Activated naive CD8-positive, alpha-beta T cell (primary cell): ENCODE data around the gene LMF1.

Experiments
- H3K27ac Mint-ChIP-seq: one replicate; pipeline ENCODE4 v1.8.0; 2021; ENCODE audit warnings: mixed read lengths
- H3K27me3 Mint-ChIP-seq: one replicate; pipeline ENCODE4 v1.8.0; 2021; ENCODE audit warnings: mixed read lengths
- H3K36me3 Mint-ChIP-seq: one replicate; pipeline ENCODE4 v1.8.0; 2021; ENCODE audit warnings: mixed read lengths
- H3K4me1 Mint-ChIP-seq: one replicate; pipeline ENCODE4 v1.8.0; 2021; ENCODE audit warnings: low read depth, mixed read lengths
- H3K4me3 Mint-ChIP-seq: one replicate; pipeline ENCODE4 v1.8.0; 2021; ENCODE audit warnings: mild to moderate bottlenecking, mixed read lengths
- H3K9me3 Mint-ChIP-seq: one replicate; pipeline ENCODE4 v1.8.0; 2021; ENCODE audit warnings: low read depth, mixed read lengths

The LMF1 gene

GRCh38 chr16:943971-944370 is 26.8 kb downstream of the LMF1 start:
- H3K27me3 Mint-ChIP-seq, result no peaks in the 10 kb centered on the region
- H3K4me3 Mint-ChIP-seq, result no peak overlapping the region
- no peaks in the 10 kb centered on the region for H3K9me3 Mint-ChIP-seq
- H3K36me3 Mint-ChIP-seq, result peaks cover 32% of the 10 kb centered on the region
- no peak overlapping the region for H3K27ac Mint-ChIP-seq
- no peaks in the 10 kb centered on the region for H3K4me1 Mint-ChIP-seq

- Mint-ChIP-seq H3K36me3 (peaks cover 32% of the 10 kb centered on the region), H3K4me3 (no peak overlapping the region), H3K27ac (no peak overlapping the region), H3K27me3 (no peaks in the 10 kb centered on the region), H3K9me3 (no peaks in the 10 kb centered on the region), H3K4me1 (no peaks in the 10 kb centered on the region)
Measured at GRCh38 chr16:942436-943060, 28.2 kb downstream of the LMF1 start.

- Mint-ChIP-seq H3K27me3 (no peaks in the 10 kb centered on the region), H3K36me3 (peaks cover 28% of the 10 kb centered on the region)
Measured at GRCh38 chr16:939941-940340, 30.8 kb downstream of the LMF1 start.

GRCh38 chr16:939311-939710 is 31.5 kb downstream of the LMF1 start:
- no peak overlapping the region for H3K4me3 Mint-ChIP-seq
- H3K27me3 Mint-ChIP-seq, result no peaks in the 10 kb centered on the region
- H3K36me3 Mint-ChIP-seq, result peaks cover 27% of the 10 kb centered on the region
- H3K9me3 Mint-ChIP-seq, result no peaks in the 10 kb centered on the region
- no peak overlapping the region for H3K27ac Mint-ChIP-seq
- H3K4me1 Mint-ChIP-seq, result peaks cover 4% of the 10 kb centered on the region

More at GRCh38 chr16:939941-940340, 30.8 kb downstream of the LMF1 start:
- H3K4me3 Mint-ChIP-seq, result no peak overlapping the region
- peaks cover 4% of the 10 kb centered on the region for H3K4me1 Mint-ChIP-seq
- no peak overlapping the region for H3K27ac Mint-ChIP-seq
- no peaks in the 10 kb centered on the region for H3K9me3 Mint-ChIP-seq

GRCh38 chr16:938752-939151 is 32.0 kb downstream of the LMF1 start:
- H3K27me3 Mint-ChIP-seq, result no peaks in the 10 kb centered on the region
- no peaks in the 10 kb centered on the region for H3K9me3 Mint-ChIP-seq
- peaks cover 23% of the 10 kb centered on the region for H3K36me3 Mint-ChIP-seq
- peaks cover 4% of the 10 kb centered on the region for H3K4me1 Mint-ChIP-seq
- no peak overlapping the region for H3K4me3 Mint-ChIP-seq
- H3K27ac Mint-ChIP-seq, result no peak overlapping the region

- Mint-ChIP-seq H3K4me1 (peaks cover 4% of the 10 kb centered on the region), H3K4me3 (no peak overlapping the region), H3K27ac (no peak overlapping the region), H3K36me3 (peaks cover 21% of the 10 kb centered on the region), H3K9me3 (no peaks in the 10 kb centered on the region), H3K27me3 (no peaks in the 10 kb centered on the region)
Measured at GRCh38 chr16:938136-938535, 32.6 kb downstream of the LMF1 start.

GRCh38 chr16:937723-938122 is 33.1 kb downstream of the LMF1 start:
- Mint-ChIP-seq H3K27ac (no peak overlapping the region), H3K9me3 (no peaks in the 10 kb centered on the region), H3K36me3 (peaks cover 22% of the 10 kb centered on the region), H3K4me1 (peaks cover 4% of the 10 kb centered on the region), H3K27me3 (no peaks in the 10 kb centered on the region), H3K4me3 (no peak overlapping the region)

- peaks cover 19% of the 10 kb centered on the region for H3K36me3 Mint-ChIP-seq
- H3K27me3 Mint-ChIP-seq, result no peaks in the 10 kb centered on the region
- no peak overlapping the region for H3K4me3 Mint-ChIP-seq
- H3K9me3 Mint-ChIP-seq, result no peaks in the 10 kb centered on the region
- H3K27ac Mint-ChIP-seq, result no peak overlapping the region
- peaks cover 4% of the 10 kb centered on the region for H3K4me1 Mint-ChIP-seq
Measured at GRCh38 chr16:937311-937710, 33.5 kb downstream of the LMF1 start.

GRCh38 chr16:935684-936083 is 35.1 kb downstream of the LMF1 start:
- H3K27ac Mint-ChIP-seq, result no peak overlapping the region
- peaks cover 4% of the 10 kb centered on the region for H3K4me1 Mint-ChIP-seq
- no peaks in the 10 kb centered on the region for H3K9me3 Mint-ChIP-seq
- H3K4me3 Mint-ChIP-seq, result no peak overlapping the region
- H3K36me3 Mint-ChIP-seq, result peaks cover 7% of the 10 kb centered on the region
- H3K27me3 Mint-ChIP-seq, result no peaks in the 10 kb centered on the region

GRCh38 chr16:934178-934577 is 36.6 kb downstream of the LMF1 start:
- Mint-ChIP-seq H3K27me3 (no peaks in the 10 kb centered on the region), H3K4me1 (peaks cover 4% of the 10 kb centered on the region), H3K9me3 (no peaks in the 10 kb centered on the region), H3K27ac (no peak overlapping the region), H3K36me3 (peaks cover 2% of the 10 kb centered on the region), H3K4me3 (no peak overlapping the region)

GRCh38 chr16:933581-933980 is 37.2 kb downstream of the LMF1 start:
- no peaks in the 10 kb centered on the region for H3K27me3 Mint-ChIP-seq
- peaks cover 4% of the 10 kb centered on the region for H3K4me1 Mint-ChIP-seq
- H3K4me3 Mint-ChIP-seq, result no peak overlapping the region
- H3K27ac Mint-ChIP-seq, result no peak overlapping the region
- H3K36me3 Mint-ChIP-seq, result peaks cover 2% of the 10 kb centered on the region
- no peaks in the 10 kb centered on the region for H3K9me3 Mint-ChIP-seq

- peaks cover 2% of the 10 kb centered on the region for H3K36me3 Mint-ChIP-seq
- H3K9me3 Mint-ChIP-seq, result no peaks in the 10 kb centered on the region
- no peaks in the 10 kb centered on the region for H3K27me3 Mint-ChIP-seq
- no peak overlapping the region for H3K4me3 Mint-ChIP-seq
- peaks cover 4% of the 10 kb centered on the region for H3K4me1 Mint-ChIP-seq
- H3K27ac Mint-ChIP-seq, result no peak overlapping the region
Measured at GRCh38 chr16:932831-933330, 37.9 kb downstream of the LMF1 start.

- Mint-ChIP-seq H3K36me3 (peaks cover 2% of the 10 kb centered on the region), H3K27me3 (no peaks in the 10 kb centered on the region), H3K27ac (no peak overlapping the region), H3K9me3 (no peaks in the 10 kb centered on the region), H3K4me1 (peaks cover 4% of the 10 kb centered on the region), H3K4me3 (no peak overlapping the region)
Measured at GRCh38 chr16:931626-932500, 38.9 kb downstream of the LMF1 start.

GRCh38 chr16:931171-931570 is 39.6 kb downstream of the LMF1 start:
- H3K27ac Mint-ChIP-seq, result no peak overlapping the region
- no peaks in the 10 kb centered on the region for H3K9me3 Mint-ChIP-seq
- H3K4me3 Mint-ChIP-seq, result no peak overlapping the region
- peaks cover 4% of the 10 kb centered on the region for H3K36me3 Mint-ChIP-seq
- no peaks in the 10 kb centered on the region for H3K27me3 Mint-ChIP-seq
- peaks cover 4% of the 10 kb centered on the region for H3K4me1 Mint-ChIP-seq

GRCh38 chr16:930511-930910 is 40.3 kb downstream of the LMF1 start:
- no peaks in the 10 kb centered on the region for H3K27me3 Mint-ChIP-seq
- no peak overlapping the region for H3K27ac Mint-ChIP-seq
- no peak overlapping the region for H3K4me3 Mint-ChIP-seq
- H3K36me3 Mint-ChIP-seq, result peaks cover 6% of the 10 kb centered on the region
- no peaks in the 10 kb centered on the region for H3K4me1 Mint-ChIP-seq
- H3K9me3 Mint-ChIP-seq, result no peaks in the 10 kb centered on the region
